Activated CD8-positive, alpha-beta memory T cell treated with anti-CD3 and anti-CD28 coated beads for 48 hours (primary cell): ENCODE measurements around the gene FN1.
A peak's percentile ranks its signal among the peaks of the same experiment; 100 is the strongest.

ENCODE experiments used
- DNase-seq, 3 experiments: peaks; one replicate each; pipeline ENCODE4 v3.0.0-alpha.2; 2020; ENCODE audit warnings: low read depth in 2 of 3, low spot score in 2 of 3

The FN1 gene

GRCh38 chr2:215435870-215436704, at the start of gene FN1:
FN1 (minus strand) TSS chr2:215436068; CDS start chr2:215435802, 266 bp downstream.
- peak; percentile 31 to 39 (median 37) for DNase-seq

DNA sequence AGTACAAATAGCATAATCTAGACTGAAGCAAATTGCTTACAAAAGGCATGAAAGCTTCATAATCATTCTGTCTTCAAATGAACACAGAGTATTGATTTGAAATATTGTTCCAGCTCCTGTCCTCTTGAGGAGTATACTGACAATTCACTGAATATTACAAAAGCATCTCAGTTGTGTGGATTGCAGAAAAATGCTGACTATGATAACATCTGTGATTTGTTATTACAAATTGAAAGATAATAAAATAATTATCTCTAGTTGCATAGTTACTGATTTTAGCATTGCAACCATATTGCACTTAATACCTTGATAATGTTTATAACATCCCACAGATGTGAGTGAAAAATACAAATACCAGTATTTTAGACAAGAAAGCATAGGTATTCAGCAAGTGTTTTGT, 49.2 kb upstream of the FN1 start:
- DNase-seq: no peak

GRCh38 chr2:215484570-215484969, 48.7 kb upstream of the FN1 start:
- DNase-seq: no peak

DNA sequence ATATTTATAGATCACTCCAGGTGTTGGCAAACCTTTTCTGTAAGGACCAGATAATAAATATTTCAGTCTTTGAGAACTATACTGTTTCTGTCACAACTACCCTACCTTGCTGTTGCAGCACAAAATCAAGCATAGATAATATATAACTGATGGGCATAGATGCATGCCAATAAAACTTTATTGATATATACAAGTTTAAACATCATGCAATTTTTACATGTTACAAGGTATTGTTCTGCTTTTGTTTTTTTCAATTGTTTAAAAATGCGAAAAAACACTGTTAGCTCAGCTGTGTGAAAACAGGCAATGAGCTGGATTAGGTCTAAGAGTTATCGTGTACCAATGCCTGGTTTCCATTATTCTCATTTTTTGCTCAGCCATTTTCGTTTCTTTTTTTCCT, 47.6 kb upstream of the FN1 start:
- no peak for DNase-seq

DNA sequence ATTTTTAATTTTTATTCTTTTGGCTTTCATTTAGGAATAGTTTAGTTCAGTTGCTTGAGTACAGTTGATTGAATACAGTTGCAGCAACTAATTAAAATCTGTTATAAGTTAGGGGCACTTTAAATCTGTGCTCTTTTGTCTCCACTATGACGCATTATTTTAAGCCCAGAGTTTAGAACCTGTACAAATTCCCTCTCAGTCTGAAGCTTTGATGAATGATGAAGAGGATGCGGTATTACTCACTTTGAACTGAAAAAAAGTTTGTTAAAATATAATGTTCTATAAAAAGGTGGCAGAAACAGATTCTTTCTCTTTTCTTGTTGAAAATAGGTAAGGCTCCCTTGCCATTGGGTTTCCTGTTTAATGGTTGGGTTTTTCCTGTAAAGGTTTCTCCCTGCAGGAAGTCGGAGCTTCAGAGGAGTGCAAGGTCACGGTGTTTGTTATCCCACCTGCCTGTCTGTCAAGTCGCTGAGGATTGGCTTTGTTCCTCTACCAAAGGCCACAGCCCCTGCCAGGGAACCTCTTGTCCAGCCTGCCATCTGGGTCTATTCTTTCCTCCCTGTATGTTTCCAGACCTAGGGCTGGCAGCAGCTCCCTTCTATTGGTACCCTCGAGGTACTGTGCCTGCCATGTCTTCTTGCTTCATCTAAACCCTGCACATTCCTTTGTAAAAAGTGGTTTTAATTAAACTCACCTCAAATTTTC, 43.8 kb upstream of the FN1 start:
- no peak for DNase-seq

GRCh38 chr2:215479121-215479520, 43.3 kb upstream of the FN1 start:
- DNase-seq: no peak

- no peak for DNase-seq
Observed at GRCh38 chr2:215476424-215476823, 40.6 kb upstream of the FN1 start.

GRCh38 chr2:215466097-215466909, 30.4 kb upstream of the FN1 start:
- DNase-seq: no peak

GRCh38 chr2:215465256-215465655, 29.4 kb upstream of the FN1 start:
- DNase-seq: no peak

DNA sequence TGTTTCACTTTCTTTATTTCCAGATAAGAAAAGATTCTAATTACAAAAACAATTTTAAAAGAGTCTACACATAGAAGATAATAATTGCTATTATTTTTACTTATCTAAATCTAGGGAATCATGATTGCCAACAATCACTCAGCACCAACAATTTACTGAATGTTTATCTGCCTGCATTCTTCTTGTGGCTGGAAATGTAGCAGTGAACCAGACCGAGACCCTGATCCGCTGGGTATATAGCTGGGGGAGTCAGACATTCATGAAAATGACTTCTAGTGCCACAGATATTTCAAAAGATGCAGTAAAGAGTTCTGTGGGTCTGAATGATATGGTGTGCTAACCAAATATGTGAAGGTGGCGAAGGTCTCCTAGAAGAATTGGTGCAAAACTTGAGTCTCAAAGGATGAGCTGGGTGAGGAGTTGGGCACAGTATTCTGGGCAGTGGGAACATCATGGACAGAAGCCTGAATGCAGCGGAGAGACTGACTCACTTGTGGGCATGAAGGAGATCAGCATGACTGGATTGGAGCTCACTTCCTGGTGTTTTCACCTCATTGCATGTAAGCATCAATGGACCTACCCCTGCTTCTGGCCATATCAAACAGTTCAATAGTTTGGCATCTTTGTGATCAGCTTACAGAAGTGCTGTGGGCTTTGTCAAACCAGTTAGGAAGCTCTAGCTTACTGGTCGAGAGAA, 26.1 kb upstream of the FN1 start:
- DNase-seq: no peak

- DNase-seq: no peak
Observed at GRCh38 chr2:215460682-215461382, 25.0 kb upstream of the FN1 start.

- DNase-seq: no peak
Observed at GRCh38 chr2:215455958-215456357, 20.1 kb upstream of the FN1 start.

- no peak for DNase-seq
Observed at GRCh38 chr2:215454519-215455246, 18.8 kb upstream of the FN1 start.

- DNase-seq: no peak
Observed at GRCh38 chr2:215452725-215453124, 16.9 kb upstream of the FN1 start.

GRCh38 chr2:215451012-215451756, 15.3 kb upstream of the FN1 start:
- DNase-seq: no peak

DNA sequence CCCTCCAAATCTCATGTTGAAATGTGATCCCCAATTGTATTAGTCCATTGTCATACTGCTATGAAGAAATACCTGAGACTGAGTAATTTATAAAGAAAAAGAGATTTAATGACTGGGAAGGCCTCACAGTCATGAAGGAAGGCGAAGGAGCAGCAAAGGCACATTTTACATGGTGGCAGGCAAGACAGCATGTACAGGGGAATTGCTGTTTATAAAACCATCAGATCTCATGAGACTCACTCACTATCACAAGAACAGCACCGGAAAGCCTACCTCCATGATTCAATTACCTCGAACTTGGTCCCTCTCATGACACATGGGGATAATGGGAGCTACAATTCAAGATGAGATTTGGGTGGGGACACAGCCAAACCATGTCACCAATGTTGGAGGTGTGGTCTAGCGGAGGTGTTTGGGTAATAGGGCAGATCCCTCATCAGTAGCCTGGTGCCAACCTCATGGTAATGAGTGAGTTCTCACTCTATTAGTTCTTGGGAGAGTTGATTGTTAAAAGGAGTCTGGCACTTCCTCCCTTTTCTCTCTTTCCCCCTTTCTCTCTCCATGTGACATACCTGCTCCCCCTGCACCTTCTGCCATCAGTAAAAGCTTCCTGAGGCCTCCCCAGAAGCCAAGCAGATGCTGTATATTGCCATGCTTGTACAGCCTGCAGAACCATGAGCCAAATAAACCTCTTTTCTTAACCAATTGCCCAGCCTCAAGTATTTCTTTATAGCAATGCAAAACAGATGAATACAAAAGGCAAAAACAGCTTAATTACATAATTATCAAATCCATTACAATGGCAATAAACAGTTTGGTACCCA, 14.5 kb upstream of the FN1 start:
- no peak for DNase-seq

DNA sequence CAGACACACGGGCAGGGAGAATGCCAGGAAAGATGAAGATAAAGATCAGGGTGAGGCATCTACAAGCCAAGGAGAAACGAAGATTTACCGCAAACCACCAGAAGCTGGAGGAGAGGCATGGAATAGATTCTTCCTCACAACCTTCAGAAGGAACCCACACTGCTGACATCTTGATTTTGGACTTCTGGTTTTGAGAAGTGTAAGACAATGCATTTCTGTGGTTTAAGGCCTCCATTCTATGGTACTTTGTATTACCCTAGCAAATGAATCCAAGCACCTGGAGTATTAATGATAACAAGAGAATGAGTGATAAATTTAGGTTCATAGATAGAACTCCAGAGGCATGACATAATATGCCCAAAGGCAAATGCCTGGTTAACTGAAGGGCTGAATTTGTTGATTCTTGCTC, 11.8 kb upstream of the FN1 start:
- DNase-seq: no peak

DNA sequence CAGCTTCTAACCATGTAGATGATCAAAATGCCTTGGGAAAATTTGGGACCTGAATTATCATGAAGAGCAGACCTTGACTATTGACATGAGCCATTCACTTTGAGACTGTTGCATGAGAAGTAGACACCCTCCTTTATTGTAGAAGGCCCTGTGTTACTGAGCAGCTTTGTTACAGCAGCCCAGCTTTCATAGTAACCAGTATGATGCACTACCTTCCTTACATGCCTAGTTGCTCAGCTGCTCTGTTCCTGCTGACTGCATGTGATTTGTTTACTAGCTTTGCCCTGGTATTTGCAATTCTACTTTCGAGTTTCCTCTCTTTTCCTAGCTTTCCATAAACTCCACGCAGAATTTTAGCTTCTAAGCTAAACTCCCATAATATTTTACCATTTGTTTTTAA, 11.2 kb upstream of the FN1 start:
- no peak for DNase-seq
